NCI-H226 (cell line): ENCODE results near the gene COMMD4.
"Not testable (repeated sequence)": the region's sequence is repeated elsewhere in the genome, so short reads cannot be mapped to it uniquely, and the experiment has no call there.

Source experiments
- DNase-seq: peaks from one replicate; pipeline ENCODE4 v3.0.0-alpha.2; 2015

The COMMD4 gene

GRCh38 chr15:75383986-75384385 lies 48.1 kb downstream of the COMMD4 start:
- not testable (repeated sequence) for DNase-seq
